ENCODE measurements around the gene NDUFAF8.

The NDUFAF8 gene

DNA sequence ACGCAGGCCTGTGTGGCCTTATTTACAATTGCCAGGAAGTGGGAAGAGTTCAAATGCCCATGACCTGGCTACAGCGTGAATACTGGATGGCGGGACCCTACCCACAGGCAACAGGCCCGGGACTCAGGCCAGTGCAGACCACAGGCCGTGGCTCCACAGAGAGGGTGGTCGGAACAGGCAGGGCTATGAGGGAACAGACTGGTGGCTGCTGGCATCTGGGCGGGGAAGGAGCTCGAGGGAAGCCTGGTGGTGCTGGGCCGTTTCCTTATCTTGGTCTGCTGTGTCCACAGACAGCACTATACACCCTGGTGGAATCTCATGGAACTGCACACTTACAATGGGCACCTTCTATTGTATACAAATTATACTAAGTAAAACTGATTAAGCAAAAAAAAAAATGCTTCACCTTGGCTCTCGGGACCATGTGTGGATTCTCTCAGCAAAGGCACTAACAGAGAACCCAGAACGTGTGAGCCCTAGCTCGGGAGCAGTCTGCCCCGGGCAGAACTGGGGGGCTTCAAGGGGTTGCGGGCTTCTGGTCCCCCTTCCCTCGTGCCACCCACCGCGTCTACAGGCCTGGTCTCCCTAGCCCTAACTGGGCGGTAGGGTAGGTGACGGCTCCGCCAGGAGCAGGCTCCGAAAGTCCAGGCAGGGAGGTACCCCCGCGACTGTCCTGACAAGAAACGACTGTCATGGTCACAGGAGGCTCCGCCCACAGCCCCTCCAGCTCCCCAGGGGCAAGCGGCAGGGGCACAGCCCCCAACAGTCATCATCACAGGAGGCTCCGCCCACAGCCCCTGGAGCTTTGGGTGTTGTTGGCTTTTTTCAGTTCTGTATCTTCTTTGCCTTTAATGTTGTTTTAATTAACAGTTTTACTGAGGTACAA is 38.2 kb upstream of the NDUFAF8 start:
- peak; percentile 88 for DNase-seq (ENCODE audit: low spot score)

DNA sequence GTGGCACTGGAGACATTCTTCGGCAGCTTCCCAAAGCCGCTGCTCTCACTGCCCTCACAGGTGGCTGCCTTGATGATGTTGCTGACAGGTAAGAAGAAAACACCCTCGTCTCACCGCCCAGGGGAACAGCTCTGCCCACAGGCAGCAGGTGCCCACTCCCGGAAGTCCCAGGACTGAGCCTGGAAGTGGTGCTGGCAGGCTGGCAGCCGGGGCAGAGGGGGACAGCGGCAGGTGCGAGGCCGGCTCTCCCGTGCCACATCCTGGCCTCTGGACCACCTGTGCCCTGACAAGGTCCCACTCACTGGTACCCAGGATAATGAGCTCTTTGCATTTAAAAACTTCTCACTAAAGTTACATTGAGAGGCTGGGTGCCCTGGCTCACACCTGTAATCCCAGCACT is 36.8 kb upstream of the NDUFAF8 start:
- DNase-seq (ENCODE audit: low spot score): no peak

DNA sequence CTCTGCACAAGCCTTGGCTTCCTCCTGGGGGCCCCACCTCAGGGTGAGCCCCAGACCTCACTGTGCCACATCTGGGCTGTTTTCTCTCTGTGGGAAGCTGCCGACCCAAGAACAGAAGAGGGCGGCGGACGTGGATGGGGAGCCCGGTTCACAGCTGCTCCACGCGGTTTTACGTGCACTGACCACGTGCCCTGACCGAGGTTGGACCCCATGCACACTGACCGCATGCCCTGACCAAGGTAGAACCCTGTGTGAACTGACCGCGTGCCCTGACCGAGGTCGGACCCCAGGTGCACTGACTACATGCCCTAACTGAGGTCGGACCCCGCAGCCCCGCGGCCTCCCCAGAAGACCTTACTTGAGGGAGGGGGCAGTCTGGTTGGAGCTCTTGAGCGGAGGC is 36.0 kb upstream of the NDUFAF8 start:
- no peak for DNase-seq (ENCODE audit: low spot score)

DNA sequence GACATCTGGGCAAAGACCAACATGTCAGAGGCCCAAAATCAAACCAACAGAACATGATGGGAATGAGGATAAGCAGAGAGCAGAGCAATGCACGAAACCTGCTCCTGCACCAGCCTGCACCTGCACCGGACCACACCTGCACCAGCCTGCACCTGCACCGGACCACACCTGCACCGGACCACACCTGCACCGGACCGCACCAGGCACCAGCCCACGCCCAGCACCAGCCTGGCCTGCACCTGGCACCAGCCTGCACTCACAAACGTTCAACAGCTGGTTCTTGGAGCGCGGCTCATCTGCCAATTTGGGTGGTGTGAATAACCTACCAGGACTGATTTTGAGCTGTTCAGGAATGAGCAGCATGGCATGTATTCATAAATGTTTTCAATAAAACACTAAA is 34.5 kb upstream of the NDUFAF8 start:
- DNase-seq (ENCODE audit: low spot score): no peak

DNA sequence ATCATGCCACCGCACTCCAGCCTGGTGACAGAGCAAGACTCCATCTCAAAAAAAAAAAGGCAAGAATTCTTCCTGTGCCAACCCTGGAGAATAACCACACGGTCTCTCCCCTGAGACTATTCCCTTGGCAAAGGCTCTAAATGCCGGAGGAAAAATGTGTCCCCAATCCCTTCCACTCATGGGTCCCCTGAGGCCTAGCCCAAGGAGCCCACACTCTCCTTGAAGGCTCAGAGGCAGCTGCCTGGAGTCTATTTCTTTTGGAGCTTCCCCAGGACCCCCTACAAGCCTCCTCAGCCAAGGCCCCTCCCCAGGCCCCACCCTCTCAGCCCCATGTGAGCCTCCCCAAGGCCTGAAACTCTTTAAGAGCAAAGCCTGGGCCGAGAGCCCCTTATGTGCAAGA is 33.0 kb upstream of the NDUFAF8 start:
- DNase-seq (ENCODE audit: low spot score): no peak

DNA sequence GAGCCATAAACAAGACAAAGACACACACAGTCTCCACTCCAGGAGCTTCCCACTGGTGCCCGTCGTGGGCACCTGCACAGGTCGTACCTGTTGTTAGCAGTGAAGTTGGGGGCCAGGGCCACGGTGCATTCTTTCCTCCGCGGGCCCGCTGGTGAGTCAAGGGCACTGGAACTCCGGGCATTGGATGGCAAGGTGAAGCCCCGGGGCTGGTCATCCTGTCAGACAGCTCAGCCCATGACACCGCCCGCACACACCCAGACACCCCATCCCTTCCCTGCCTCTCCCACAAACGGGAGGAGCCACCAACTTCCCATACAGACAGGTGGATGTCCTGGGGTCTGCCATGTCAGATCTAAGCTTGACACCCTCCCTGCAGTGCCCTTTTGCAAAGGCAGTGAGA is 32.5 kb upstream of the NDUFAF8 start:
- DNase-seq (ENCODE audit: low spot score): no peak

DNA sequence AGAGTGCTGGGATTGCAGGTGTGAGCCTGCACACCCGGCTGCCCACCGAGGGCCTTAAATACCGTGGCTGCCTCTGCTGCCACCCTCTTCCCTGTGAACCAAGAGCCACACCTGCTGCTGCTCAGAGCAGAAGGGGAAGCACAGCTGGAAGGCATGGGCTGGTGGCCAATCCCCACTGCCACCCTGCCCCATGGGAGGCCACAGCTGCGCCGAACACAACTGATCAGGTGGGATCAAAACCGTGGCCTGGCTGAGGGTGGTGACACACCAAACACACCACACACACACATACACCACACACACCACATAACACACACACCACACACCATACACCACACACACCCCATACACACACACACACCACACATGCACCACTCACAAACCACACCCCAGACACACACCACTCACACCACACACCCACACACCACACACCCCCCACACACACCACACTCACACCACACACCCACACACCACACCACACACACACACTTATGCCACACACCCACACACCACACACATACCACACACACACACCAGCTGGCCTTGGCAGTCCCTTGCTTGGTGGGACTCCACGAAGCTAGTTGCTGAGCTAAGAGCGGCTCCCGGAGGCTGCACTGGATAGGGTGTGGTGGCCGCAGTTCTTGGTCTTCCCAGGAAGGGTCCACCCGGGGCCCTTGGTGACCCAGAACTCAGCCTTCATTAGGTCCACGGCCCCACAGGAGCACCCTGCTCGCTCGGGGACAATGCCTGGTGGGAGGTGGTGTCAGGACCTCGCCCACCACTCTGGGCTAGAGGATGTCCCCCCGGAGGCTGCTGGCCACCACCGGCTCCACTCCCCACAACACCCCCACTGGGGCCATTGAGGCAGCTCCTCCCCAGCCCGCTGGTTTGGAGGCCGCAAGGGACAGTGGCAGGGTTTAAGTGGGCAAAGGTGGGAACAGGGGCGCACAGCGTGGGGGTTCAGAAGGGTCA is 31.2 kb upstream of the NDUFAF8 start:
- DNase-seq (ENCODE audit: low spot score): no peak

DNA sequence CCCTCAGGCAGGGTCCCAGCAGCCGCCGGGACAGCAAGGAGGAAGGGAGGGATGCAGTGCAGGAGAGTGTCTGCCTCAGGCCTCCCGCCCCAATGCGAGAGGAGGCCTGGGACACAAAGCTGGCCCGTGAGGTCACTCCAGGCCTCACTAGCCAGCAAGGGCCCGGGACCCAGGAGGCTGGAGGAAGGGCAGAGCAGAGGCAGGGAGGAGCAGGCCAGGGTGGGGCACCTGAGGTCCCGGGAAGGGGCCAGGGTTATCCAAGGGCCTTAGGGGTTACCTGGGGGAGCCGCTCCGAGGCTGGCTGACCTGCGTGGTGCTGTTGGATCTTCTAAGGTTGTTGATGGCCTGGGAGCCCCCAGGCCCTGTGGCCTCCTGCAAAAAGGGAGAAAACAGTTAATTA is 30.5 kb upstream of the NDUFAF8 start:
- no peak for DNase-seq (ENCODE audit: low spot score)

DNA sequence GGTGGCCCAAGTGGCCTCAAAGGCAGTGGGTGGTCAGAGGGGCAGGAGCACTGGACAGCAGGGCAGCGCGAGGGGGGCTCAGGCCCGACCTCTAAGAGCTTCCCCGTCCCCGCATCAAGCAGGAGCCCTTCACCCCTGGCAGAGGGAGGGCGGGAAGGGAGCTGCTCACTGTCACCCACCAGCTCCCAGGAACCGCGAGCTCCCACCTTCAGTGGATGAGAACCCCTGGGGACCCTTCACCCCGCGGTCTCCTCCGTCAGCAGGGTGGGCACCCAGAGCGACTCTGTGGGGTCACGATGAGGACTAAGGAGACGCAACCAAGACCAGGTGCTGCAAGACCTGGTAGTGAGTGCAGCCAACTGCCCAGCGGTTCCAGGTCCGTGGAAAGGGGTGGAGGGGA is 30.0 kb upstream of the NDUFAF8 start:
- DNase-seq (ENCODE audit: low spot score): no peak

DNA sequence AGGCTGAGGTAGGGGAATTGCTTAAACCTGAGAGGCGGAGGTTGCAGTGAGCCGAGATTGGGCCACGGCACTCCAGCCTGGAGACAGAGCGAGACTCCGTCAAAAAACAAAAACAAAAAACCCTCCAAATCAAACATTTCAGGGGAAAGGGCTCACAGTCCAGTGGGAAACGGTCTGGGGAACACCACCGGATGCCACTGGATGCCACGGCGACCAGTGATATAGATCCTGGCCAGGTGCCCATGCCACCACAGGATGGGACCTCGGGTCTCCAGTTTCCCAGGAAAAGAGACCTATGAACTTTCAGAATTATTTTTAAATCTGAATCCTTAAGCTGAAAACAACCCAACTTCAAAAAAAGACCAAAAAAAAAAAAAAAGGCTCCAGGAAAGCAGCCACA is 28.7 kb upstream of the NDUFAF8 start:
- no peak for DNase-seq (ENCODE audit: low spot score)

DNA sequence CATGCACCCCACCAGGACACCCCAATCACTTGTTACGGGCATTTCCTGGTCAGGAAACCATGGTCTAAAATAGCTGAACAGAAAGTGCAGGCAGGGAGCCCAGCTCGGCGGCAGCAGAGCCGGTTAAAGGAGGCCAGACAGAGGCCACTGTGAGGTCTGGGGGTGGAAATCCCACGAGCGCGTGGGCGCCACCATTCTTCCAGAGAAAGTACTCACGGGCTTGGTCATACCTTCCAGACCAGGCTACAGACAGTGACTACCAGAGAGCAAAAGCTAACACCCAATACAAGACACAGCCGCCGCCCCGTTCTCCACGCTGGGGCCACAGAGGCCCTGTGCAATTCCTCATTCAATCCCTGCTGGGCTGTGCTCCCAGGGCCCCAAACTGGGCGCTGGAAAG is 28.2 kb upstream of the NDUFAF8 start:
- DNase-seq (ENCODE audit: low spot score): no peak

DNA sequence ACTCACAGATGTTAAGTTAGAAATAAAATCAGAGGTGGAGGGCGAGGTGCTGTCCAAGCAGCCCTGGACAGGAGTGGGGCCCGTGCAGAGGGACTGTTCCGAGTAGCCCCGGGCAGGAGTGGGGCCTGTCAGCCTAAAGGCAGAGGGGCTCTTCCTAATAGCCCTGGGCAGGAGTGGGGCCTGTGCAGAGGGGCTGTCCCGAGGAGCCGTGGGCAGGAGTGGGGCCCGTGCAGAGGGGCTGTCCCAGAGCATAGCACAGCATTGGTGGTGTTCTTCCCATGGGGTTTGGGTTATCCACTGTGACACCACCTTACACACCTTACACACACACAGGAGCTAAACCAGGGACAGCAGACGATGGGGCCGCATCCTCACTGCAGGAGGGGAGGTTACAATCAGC is 26.8 kb upstream of the NDUFAF8 start:
- DNase-seq (ENCODE audit: low spot score): no peak

DNA sequence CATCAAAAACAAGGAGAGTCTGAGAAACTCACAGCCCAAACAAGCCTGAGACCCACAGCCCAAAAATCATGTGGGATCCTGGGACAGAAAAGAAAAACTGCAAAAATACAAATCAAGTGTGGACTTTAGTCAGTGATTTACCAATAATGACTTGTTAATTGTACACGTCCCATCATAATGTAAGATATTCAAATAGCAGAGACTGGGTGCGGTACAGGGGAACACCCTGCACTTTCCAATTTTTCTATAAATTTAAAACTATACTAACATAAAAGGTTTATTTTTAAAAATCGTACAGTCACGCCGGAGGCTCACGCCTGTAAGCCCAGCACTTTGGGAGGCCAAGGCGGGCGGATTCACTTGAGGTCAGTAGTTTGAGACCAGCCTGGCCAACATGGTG is 25.1 kb upstream of the NDUFAF8 start:
- DNase-seq (ENCODE audit: low spot score): no peak

DNA sequence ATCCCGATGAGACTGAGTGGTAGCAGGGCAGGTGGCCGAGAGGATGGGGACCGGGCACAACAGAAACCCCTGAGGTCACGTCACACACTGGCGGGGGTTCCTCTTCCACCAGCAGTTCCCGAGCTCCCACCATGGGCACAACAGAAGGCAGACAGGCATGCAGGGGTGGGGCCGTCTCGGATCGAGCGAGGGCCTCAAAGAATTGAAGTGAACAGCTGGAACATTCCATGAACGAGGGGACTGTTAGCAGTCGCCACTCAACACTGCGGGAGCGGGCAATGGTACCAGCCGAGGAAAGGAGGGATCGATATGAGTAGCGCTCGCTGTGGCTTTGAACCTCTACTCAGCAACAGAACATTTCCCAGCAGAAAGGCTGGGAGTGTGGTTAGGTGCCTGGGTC is 21.6 kb upstream of the NDUFAF8 start:
- DNase-seq (ENCODE audit: low spot score): no peak

DNA sequence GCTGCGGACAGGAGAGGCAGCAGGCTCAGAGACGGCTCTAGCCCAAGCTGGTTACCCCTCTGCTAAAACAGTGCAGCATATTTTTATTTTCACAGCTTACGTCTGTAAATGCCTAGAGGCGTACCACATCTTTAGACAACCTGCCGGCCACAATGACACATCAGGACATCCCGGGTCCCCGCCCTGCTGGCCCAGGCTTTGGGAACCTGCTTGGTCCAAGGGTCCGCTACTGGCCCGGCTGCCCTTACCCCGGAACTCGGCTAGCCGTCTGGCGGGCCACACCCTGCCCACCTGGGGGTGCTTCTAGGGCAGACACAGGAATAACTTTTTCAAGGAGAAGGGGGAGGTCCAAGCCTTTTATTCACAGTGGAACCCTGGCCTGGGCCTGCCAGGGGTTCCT is 20.7 kb upstream of the NDUFAF8 start:
- no peak for DNase-seq (ENCODE audit: low spot score)

DNA sequence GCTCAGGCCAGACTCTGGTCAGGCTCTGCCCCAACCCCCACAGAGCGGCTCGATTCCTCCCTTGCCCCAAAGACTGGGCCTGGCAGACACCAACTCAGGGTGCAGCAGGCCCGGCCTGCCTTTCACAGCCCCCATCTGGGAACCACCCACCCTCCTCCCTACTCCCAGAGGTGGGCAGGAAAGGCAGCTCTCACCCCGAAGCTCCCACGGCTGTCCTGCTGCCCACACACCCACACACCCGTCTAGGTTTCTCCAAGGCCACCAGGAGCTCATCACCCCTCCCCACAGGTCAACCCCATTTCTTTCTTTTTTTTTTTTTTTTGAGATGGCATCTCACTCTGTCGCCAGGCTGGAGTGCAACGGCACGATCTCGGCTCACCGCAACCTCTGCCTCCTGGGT is 20.1 kb upstream of the NDUFAF8 start:
- no peak for DNase-seq (ENCODE audit: low spot score)

DNA sequence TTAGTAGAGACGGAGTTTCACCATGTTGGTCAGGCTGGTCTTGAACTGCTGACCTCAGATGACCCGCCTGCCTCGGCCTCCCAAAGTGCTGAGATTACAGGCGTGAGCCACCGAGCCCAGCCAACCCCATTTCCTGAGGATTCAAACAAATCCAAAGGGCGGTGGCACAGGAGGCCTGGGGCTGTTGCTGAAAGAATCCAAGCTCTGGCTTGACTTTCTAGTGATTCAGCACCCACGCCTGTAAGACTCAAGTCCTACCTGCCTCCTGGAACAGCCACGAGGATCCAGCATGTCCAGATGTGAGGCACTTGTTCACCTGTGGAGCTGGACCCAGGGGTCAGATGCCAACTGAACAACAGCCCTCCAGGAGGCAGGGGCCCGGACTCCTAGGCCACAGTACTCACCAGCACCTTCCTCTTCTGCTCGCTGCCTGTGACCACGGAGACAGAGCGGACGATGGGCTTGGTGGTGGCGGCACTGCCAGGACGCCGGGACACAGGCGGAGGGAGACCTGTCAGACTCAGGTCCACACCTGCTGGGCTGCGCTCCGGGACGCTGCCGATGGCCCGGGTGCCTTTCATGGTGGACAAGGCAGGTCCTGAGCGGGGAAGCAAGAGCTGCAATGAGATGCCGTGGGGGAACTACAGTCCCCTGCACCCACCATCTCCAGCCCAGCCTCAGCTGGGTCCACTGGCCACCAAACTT is 19.5 kb upstream of the NDUFAF8 start:
- no peak for DNase-seq (ENCODE audit: low spot score)

DNA sequence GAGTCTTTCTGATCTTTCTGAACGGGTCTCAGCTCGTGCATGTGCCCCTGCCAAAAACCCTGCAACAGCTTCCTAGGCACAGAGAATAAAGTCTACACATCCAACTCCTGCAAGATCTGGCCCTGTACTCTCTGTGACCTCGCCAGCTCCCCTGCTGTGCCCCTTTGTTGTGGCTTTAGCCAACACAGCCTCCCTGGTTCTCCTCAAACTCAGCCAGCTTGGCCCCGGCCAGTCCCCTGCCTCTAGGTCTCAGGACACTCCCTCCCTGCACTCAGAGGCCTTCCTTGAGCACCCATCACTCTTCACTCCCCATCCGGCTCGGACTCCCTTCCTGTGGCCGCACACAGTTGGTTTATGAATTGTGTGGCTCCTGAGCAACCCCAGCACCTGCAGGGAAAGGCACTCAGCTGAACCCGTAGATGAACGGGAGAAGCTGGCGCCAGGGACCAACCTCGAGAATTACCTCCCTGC is 17.7 kb upstream of the NDUFAF8 start:
- no peak for DNase-seq (ENCODE audit: low spot score)

DNA sequence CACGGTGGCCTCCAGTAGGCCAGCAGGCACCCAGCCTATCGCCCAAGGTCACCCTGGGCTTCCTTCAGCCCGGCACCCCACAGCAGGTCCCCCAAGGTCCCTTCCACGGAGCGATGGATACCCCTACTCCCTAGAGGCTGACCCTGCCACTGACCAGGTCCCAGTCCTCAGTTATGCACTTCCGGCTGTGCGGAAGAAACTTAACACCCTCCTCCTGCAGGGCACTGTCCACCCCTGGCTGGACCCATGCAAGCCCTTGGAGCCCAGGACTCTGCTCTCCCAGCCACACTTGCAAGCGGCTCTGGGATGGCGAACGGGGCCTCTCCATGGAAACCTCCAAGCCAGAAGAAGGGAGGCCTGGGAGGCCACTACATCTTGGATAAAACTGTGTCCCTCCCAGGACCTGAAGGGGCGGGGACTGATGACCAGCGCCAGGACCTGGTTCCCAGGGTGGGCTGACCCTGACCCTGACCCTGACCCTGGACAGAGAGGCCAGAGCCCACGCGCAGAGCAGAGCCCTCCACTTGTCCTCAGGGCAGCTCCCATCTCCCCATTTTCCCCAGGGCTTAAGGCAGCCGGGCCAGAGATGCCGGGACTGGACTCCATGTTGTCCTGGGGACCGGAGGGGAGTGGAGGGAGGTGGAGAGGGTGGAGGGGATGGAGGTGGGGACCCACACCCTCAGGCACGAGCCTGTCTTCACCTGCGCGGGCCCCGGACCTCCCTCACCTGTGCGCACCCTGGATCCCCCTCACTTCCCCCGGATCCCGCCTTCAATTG is 17.1 kb upstream of the NDUFAF8 start:
- peak; percentile 32 for DNase-seq (ENCODE audit: low spot score)

DNA sequence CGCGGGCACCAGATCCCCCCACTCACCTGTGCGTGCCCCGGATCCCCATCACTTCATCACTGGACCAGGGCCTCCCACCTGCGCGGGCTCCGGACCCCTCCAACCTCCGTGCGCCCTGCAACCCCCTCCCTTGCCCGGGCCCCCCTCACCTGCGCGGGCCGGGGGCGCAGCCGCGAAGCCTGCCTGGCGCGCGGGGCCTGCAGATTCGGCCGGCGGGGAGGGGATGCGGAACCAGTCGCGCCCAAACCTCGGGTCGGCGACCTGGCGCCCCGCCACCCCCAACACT is 16.6 kb upstream of the NDUFAF8 start:
- no peak for DNase-seq (ENCODE audit: low spot score)

DNA sequence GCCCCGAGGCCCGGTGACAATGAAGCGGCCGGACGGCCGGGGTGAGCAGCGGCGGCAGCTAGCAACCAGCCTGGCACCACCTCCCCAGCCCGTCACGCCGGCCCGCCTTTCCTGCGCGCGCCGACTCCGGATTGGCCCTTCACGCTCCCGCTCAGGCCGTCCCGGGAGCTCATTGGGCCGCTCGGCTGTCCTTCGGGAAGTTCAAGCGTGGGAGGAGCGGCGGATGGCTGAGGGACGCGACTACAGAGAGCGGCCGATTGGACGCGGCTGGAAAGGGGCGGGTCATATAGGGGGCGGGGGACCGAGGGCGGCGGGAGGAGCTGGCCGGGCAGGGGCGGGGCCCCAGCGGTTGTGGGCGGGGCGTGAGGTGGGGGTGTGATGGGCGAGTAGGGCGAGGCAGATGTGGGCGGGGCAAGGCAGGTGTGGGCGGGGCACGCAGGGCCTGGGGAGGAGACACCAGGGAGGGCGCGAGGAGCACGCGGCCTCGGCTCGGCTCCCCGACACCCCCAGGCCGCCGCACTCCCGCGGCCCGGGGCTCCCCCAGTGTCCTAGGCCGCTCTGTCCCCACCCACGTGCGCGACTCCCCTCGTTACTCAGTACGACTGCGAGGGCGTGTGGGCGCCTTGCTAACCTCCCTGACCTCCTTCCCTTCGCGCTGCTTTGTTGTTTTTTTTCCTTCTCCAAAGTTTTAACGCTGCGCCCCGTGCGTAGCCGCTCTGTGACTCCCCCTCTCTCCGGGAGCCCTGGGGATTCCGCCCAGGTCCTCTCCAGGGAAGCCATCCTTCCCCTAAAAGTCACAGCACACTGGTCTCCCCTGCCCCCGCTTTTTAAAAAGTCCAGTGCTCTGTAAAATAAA is 16.0 kb upstream of the NDUFAF8 start, which contains the start of gene CEP131:
TSS of gene CEP131 (minus strand) at position 60 of the 856 bp plus-strand sequence. CDS start 2,909 bp downstream, outside the sequence.
- peak; percentile 100 for DNase-seq (ENCODE audit: low spot score)
